ENCODE results near the gene STYX.
"Not testable (repeated sequence)": the region's sequence is repeated elsewhere in the genome, so short reads cannot be mapped to it uniquely, and the experiment has no call there.

STYX gene

GRCh38 chr14:52741865-52742264 is 11.9 kb downstream of the STYX start:
- no peak for TF ChIP-seq Cebpa-rat (IDR thresholded peaks at IDR 0.05)
- H3K4me1 ChIP-seq: peaks cover 18% of the 10 kb centered on the region
- no peaks in the 10 kb centered on the region for H3K9me3 ChIP-seq
- H4K20me1 ChIP-seq: peaks cover 27% of the 10 kb centered on the region; the same call in 1 of the 2 replicates
- H3K4me3 ChIP-seq: no peak overlapping the region
- no peak overlapping the region for H3K9ac ChIP-seq
- peak overlapping the region; percentile 74 for H3K4me2 ChIP-seq
- peak overlapping the region; percentile 47 for H3K27ac ChIP-seq
- H3K36me3 ChIP-seq: peaks cover 26% of the 10 kb centered on the region
- H3K27me3 ChIP-seq: no peaks in the 10 kb centered on the region

GRCh38 chr14:52748647-52749292 is 18.8 kb downstream of the STYX start:
- no peak overlapping the region for H3K4me3 ChIP-seq
- TF ChIP-seq Cebpa-rat (IDR thresholded peaks at IDR 0.05): no peak

GRCh38 chr14:52755607-52756316 is 25.8 kb downstream of the STYX start:
- Histone ChIP-seq H3K4me2 (no peak overlapping the region), H4K20me1 (no peaks in the 10 kb centered on the region), H3K27me3 (no peaks in the 10 kb centered on the region), H3K4me3 (no peak overlapping the region), H3K9me3 (no peaks in the 10 kb centered on the region), H3K27ac (no peak overlapping the region), H3K4me1 (no peaks in the 10 kb centered on the region), H3K36me3 (peaks cover 40% of the 10 kb centered on the region), H3K9ac (no peak overlapping the region)
- TF ChIP-seq Cebpa-rat (IDR thresholded peaks at IDR 0.05): no peak

More at GRCh38 chr14:52748647-52749292, 18.8 kb downstream of the STYX start:
- H4K20me1 ChIP-seq: no peaks in the 10 kb centered on the region
- no peak overlapping the region for H3K9ac ChIP-seq
- H3K9me3 ChIP-seq: no peaks in the 10 kb centered on the region
- no peak overlapping the region for H3K27ac ChIP-seq
- H3K4me2 ChIP-seq: no peak overlapping the region
- H3K36me3 ChIP-seq: peaks cover 60% of the 10 kb centered on the region
- H3K4me1 ChIP-seq: no peaks in the 10 kb centered on the region
- no peaks in the 10 kb centered on the region for H3K27me3 ChIP-seq

GRCh38 chr14:52759145-52759544 is 29.2 kb downstream of the STYX start:
- Histone ChIP-seq H3K4me3 (no peak overlapping the region), H3K36me3 (peaks cover 43% of the 10 kb centered on the region), H3K9ac (no peak overlapping the region), H3K9me3 (no peaks in the 10 kb centered on the region), H4K20me1 (no peaks in the 10 kb centered on the region), H3K4me1 (no peaks in the 10 kb centered on the region), H3K27me3 (no peaks in the 10 kb centered on the region), H3K27ac (no peak overlapping the region), H3K4me2 (no peak overlapping the region)
- TF ChIP-seq Cebpa-rat (IDR thresholded peaks at IDR 0.05): no peak

- H3K9me3 ChIP-seq, H3K9ac ChIP-seq, H4K20me1 ChIP-seq, H3K27me3 ChIP-seq, H3K4me2 ChIP-seq, H3K4me3 ChIP-seq, H3K4me1 ChIP-seq, H3K27ac ChIP-seq: not testable (repeated sequence)
- peaks cover 73% of the 10 kb centered on the region for H3K36me3 ChIP-seq
Observed at GRCh38 chr14:52762923-52763322, 33.0 kb downstream of the STYX start.

- Histone ChIP-seq H3K36me3 (peaks cover 63% of the 10 kb centered on the region), H3K9ac (no peak overlapping the region), H3K4me2 (no peak overlapping the region), H4K20me1 (no peaks in the 10 kb centered on the region), H3K27ac (no peak overlapping the region), H3K4me1 (no peaks in the 10 kb centered on the region), H3K4me3 (no peak overlapping the region), H3K27me3 (no peaks in the 10 kb centered on the region), H3K9me3 (no peaks in the 10 kb centered on the region)
- TF ChIP-seq Cebpa-rat (IDR thresholded peaks at IDR 0.05): no peak
Observed at GRCh38 chr14:52767058-52767833, 37.3 kb downstream of the STYX start.

GRCh38 chr14:52769887-52770286 is 39.9 kb downstream of the STYX start:
- no peak for TF ChIP-seq Cebpa-rat (IDR thresholded peaks at IDR 0.05)
- H3K9ac ChIP-seq: no peak overlapping the region
- no peaks in the 10 kb centered on the region for H3K27me3 ChIP-seq

GRCh38 chr14:52776816-52777215 is 46.9 kb downstream of the STYX start:
- H3K4me2 ChIP-seq: no peak overlapping the region
- H3K27me3 ChIP-seq: no peaks in the 10 kb centered on the region
- TF ChIP-seq Cebpa-rat (IDR thresholded peaks at IDR 0.05): no peak
- H4K20me1 ChIP-seq: no peaks in the 10 kb centered on the region
- no peaks in the 10 kb centered on the region for H3K4me1 ChIP-seq
- no peak overlapping the region for H3K27ac ChIP-seq
- no peak overlapping the region for H3K4me3 ChIP-seq
- H3K9ac ChIP-seq: no peak overlapping the region
- no peaks in the 10 kb centered on the region for H3K9me3 ChIP-seq
- peaks cover 58% of the 10 kb centered on the region for H3K36me3 ChIP-seq

More at GRCh38 chr14:52769887-52770286, 39.9 kb downstream of the STYX start:
- H3K9me3 ChIP-seq: no peaks in the 10 kb centered on the region
- H3K4me3 ChIP-seq: no peak overlapping the region
- H4K20me1 ChIP-seq: no peaks in the 10 kb centered on the region
- H3K36me3 ChIP-seq: peaks cover 66% of the 10 kb centered on the region
- no peaks in the 10 kb centered on the region for H3K4me1 ChIP-seq
- no peak overlapping the region for H3K27ac ChIP-seq
- no peak overlapping the region for H3K4me2 ChIP-seq

GRCh38 chr14:52778702-52779101 is 48.7 kb downstream of the STYX start:
- TF ChIP-seq Cebpa-rat (IDR thresholded peaks at IDR 0.05): no peak
- H3K4me1 ChIP-seq: no peaks in the 10 kb centered on the region
- H3K36me3 ChIP-seq: peaks cover 56% of the 10 kb centered on the region
- H3K27me3 ChIP-seq: no peaks in the 10 kb centered on the region
- H3K4me3 ChIP-seq: no peak overlapping the region
- H3K9me3 ChIP-seq: no peaks in the 10 kb centered on the region
- H3K9ac ChIP-seq: no peak overlapping the region
- H3K27ac ChIP-seq: no peak overlapping the region
- no peak overlapping the region for H3K4me2 ChIP-seq
- H4K20me1 ChIP-seq: no peaks in the 10 kb centered on the region

- Histone ChIP-seq H3K9me3 (no peaks in the 10 kb centered on the region), H4K20me1 (no peaks in the 10 kb centered on the region), H3K36me3 (peaks cover 43% of the 10 kb centered on the region), H3K4me2 (no peak overlapping the region), H3K27me3 (no peaks in the 10 kb centered on the region), H3K9ac (no peak overlapping the region), H3K4me1 (no peaks in the 10 kb centered on the region), H3K4me3 (no peak overlapping the region), H3K27ac (no peak overlapping the region)
- TF ChIP-seq Cebpa-rat (IDR thresholded peaks at IDR 0.05): no peak
Observed at GRCh38 chr14:52780893-52781292, 50.9 kb downstream of the STYX start.

Data from BLaER1 (cell line).